Thyroid gland (tissue), 4 donors: ENCODE measurements around the gene ING2.

Source experiments
- CTCF ChIP-seq, 6 experiments: fragments of 200-600 bp in 3 of 6; fragments of 450-650 bp in 3 of 6; sonication (generic) in 3 of 6; IDR thresholded peaks; one replicate each; pipeline ENCODE4 v1.5.1; 2016 to 2019; ENCODE audit warnings: antibody characterized with exemption in 6 of 6, mild to moderate bottlenecking in 2 of 6, inconsistent platforms in 1 of 6, moderate library complexity in 1 of 6
- POLR2A ChIP-seq, 2 donors: fragments of 450-650 bp; IDR thresholded peaks; one replicate each; pipeline ENCODE4 v1.6.1; 2017; ENCODE audit warnings: antibody characterized with exemption in 2 of 2, mild to moderate bottlenecking in 2 of 2, moderate library complexity in 1 of 2

- TF ChIP-seq CTCF (IDR thresholded peaks at IDR 0.05) (no peak), POLR2A (IDR thresholded peaks at IDR 0.05) (no peak)
These were observed 1.3 kb upstream of the ING2 start for GRCh38 chr4:183503497-183504063.
